ENCODE results near the gene MRPL14. TPM values are rescaled to one million over a fixed set of nuclear protein-coding genes. Genes with fewer than 3 reads are reported as not detected.

The MRPL14 gene
- total and polyA plus RNA-seq, 2 of the 8 experiments (the other 6 are each of a cell fraction or from before 2014, with no cell fraction given), result 82.0 to 97.1 TPM

GRCh38 chr6:44113414-44113813 lies 13.8 kb downstream of the MRPL14 start:
- H4K8ac ChIP-seq (ENCODE audit: extremely low read depth, insufficient read depth, low read length), result no peak overlapping the region
- no peak for TF ChIP-seq USF2 (IDR thresholded peaks at IDR 0.05; ENCODE audit: low read length)
- TF ChIP-seq CTCF (IDR thresholded peaks at IDR 0.05; ENCODE audit: control extremely low read depth in 1 of 3, insufficient read depth in 1 of 3, low read depth in 1 of 3, low read length in 3 of 3), result peak; percentile 34 to 51 (median 39); a peak in 3 of 4 replicates
- no peak overlapping the region for H3K23ac ChIP-seq (ENCODE audit: insufficient read length)
- H3K79me1 ChIP-seq (ENCODE audit: low read depth, low read length), result peaks cover 12% of the 10 kb centered on the region
- H3K79me2 ChIP-seq (ENCODE audit: control insufficient read depth in 1 of 2, insufficient read depth in 2 of 2, low read length in 2 of 2), result peaks cover 11 to 44% of the 10 kb centered on the region in 2 experiments
- 88% methylated on average over 3 of the region's 3 CpGs; no CpG with 5 or more reads in 1 of the 2 experiments for WGBS, 2 experiments (ENCODE audit: extremely low coverage in 1 of 2, insufficient coverage in 1 of 2, insufficient read length in 1 of 2, insufficient replicate concordance in 2 of 2, low coverage in 1 of 2, low lambda C conversion rate in 2 of 2, missing lambda C conversion rate in 1 of 2)
- H4K20me1 ChIP-seq (replicated peaks in 1 of 2; ENCODE audit: control insufficient read depth in 1 of 2, insufficient read depth in 2 of 2, low read length in 2 of 2), result peaks cover 16 to 25% of the 10 kb centered on the region in 2 experiments
- H2AK5ac ChIP-seq (ENCODE audit: low read depth, low read length), result no peak overlapping the region
- H3K9ac ChIP-seq (replicated peaks in 1 of 4; ENCODE audit: extremely low read depth in 1 of 4, low read depth in 3 of 4, low read length in 3 of 4), result no peak overlapping the region
- no peak overlapping the region for H4K91ac ChIP-seq (replicated peaks; ENCODE audit: insufficient read length, low read length)
- no peak overlapping the region for H2BK120ac ChIP-seq (replicated peaks; ENCODE audit: low read depth, low read length)
- H3K14ac ChIP-seq (ENCODE audit: insufficient read length), result no peak overlapping the region
- no peaks in the 10 kb centered on the region for H3K27me3 ChIP-seq (replicated peaks in 1 of 4; ENCODE audit: control insufficient read depth in 3 of 4, extremely low read depth in 1 of 4, insufficient read depth in 3 of 4, low read length in 3 of 4)
- no peak overlapping the region for H2AFZ ChIP-seq (ENCODE audit: low read length)
- H3K23me2 ChIP-seq (ENCODE audit: low read depth, low read length), result no peaks in the 10 kb centered on the region; the same call in 1 of the 2 replicates
- no peaks in the 10 kb centered on the region for H3K9me3 ChIP-seq (ENCODE audit: insufficient read depth in 2 of 2, low read depth in 1 of 2, low read length in 1 of 2)
- H2BK20ac ChIP-seq (ENCODE audit: low read length), result no peak overlapping the region
- peaks cover 8 to 58% (median 27%) of the 10 kb centered on the region in 4 experiments for H3K36me3 ChIP-seq (ENCODE audit: control insufficient read depth in 2 of 4, insufficient read depth in 4 of 4, low read length in 3 of 4)
- CTCF ChIA-PET (ENCODE audit: partially characterized antibody), result interaction anchor here (0.8 to 22.5 kb wide), 6 partner anchors 10 to 111 kb away, joined by 3 to 255 read pairs (median 3); no protein-coding TSS in a partner anchor
- no peak overlapping the region for H3K27ac ChIP-seq (ENCODE audit: low read depth, low read length)
- H3K4me2 ChIP-seq (ENCODE audit: insufficient read depth in 1 of 2, low read depth in 2 of 2, low read length in 2 of 2), result no peak overlapping the region
- DNase-seq (ENCODE audit: low read depth in 1 of 2, low spot score in 2 of 2) (no peak), FAIRE-seq (no peak)
- H3K4me1 ChIP-seq (replicated peaks in 1 of 4; ENCODE audit: control insufficient read depth in 3 of 4, insufficient read depth in 4 of 4, low read length in 3 of 4), result no peaks in the 10 kb centered on the region
- no peak overlapping the region for H2BK12ac ChIP-seq (ENCODE audit: low read depth, low read length)
- no peak overlapping the region for H3K4ac ChIP-seq (replicated peaks; ENCODE audit: insufficient read length, low read depth, low read length)
- no peak overlapping the region for H4K5ac ChIP-seq (ENCODE audit: insufficient read length, low read depth, low read length)
- POLR2A ChIA-PET (ENCODE audit: partially characterized antibody), result interaction anchor here (1.4 to 1.7 kb wide), 2 partner anchors 13 to 142 kb away, joined by 3 to 5 read pairs; no protein-coding TSS in a partner anchor
- no peak overlapping the region for H2BK15ac ChIP-seq (ENCODE audit: low read length)
- H2BK5ac ChIP-seq (ENCODE audit: low read depth, low read length), result no peak overlapping the region
- H3K56ac ChIP-seq (replicated peaks; ENCODE audit: insufficient read length, low read depth, low read length), result no peak overlapping the region
- no peak overlapping the region for H3K18ac ChIP-seq (ENCODE audit: extremely low read depth, low read length)
- no peak overlapping the region for H3K4me3 ChIP-seq (ENCODE audit: extremely low read depth in 1 of 4, insufficient read depth in 2 of 4, low read depth in 3 of 4, low read length in 4 of 4)
